ENCODE measurements around the gene GSTM3. TPM values are rescaled to one million over a fixed set of nuclear protein-coding genes. Genes with fewer than 3 reads are reported as not detected.

The GSTM3 gene
- total RNA-seq (2014; rRNA removed; shearing (Covaris generic)) = 67.6 and 72.1 TPM in 2 replicates
- 37.2 and 39.6 TPM in 2 replicates for polyA plus RNA-seq (2015; cell fraction: cytosol; rRNA removed)
- 18.0 and 22.5 TPM in 2 replicates for polyA plus RNA-seq (2015; cell fraction: nucleus; rRNA removed)

DNA sequence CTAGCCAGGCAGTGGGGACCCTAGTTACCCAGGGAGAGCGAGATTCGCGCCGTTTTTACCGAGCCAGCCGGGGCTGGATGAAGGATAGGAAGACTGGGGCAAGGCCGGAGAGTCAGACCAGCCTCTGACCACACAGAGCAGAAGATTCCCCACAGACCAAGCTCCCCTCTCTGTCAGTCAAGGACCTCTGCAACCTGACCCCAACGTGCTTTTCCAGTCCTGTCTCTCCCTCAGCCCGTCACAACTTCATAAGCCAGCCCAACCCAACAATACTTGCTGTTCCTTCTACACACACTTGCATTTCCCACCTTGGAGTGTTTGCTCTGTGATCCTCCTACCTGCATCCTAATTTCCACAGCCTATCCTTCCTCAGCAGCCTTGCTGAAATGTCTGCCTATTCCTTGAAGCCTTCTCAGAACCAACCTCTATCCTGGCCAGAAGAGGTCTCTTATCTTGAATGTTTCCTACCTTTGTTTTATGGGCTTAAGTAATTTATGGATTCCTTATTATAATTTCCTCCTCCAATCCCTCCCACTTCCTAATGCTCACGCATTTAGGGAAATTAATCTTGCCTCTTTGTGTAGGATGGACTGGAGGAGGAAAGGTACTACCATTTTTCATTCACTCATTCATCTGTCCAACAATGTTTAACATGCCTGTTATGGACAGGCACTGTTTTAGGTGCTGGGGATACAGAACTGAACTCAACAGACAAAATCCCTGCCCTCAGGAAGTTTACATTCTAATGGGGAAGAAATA is at the start of gene GSTM3:
Gene GSTM3 (minus strand): TSS at position 424 of the 759 bp plus-strand sequence. CDS start 751 bp downstream, outside the sequence.
- no peak for DNase-seq (ENCODE audit: low read depth, low spot score)
- in situ Hi-C loops (cut with HindIII; ENCODE audit: low pct_unique_long_range_greater_than_20kb, low sequenced_read_pairs) = no loop called here

DNA sequence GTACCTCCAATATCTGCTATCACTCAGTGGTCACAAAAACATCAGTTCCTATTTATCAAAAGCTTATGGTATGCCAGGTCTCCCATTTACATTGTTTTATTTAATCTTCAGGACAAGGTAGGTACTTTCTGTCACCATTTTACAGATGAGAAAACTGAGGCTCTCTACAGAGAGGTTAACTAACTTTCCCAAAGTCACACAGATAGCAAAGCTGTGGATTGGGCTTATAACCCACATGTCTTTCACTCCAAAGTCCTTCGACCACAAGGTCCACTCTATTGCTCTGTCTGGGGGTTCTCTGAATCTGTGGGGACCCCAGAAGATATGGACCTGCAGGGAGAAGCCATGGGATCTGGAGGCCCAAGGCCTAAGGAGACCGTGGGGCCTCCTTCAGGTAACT is 49.5 kb upstream of the GSTM3 start:
- DNase-seq (ENCODE audit: low read depth, low spot score) = no peak
- in situ Hi-C loops (cut with HindIII; ENCODE audit: low pct_unique_long_range_greater_than_20kb, low sequenced_read_pairs) = no loop called here

DNA sequence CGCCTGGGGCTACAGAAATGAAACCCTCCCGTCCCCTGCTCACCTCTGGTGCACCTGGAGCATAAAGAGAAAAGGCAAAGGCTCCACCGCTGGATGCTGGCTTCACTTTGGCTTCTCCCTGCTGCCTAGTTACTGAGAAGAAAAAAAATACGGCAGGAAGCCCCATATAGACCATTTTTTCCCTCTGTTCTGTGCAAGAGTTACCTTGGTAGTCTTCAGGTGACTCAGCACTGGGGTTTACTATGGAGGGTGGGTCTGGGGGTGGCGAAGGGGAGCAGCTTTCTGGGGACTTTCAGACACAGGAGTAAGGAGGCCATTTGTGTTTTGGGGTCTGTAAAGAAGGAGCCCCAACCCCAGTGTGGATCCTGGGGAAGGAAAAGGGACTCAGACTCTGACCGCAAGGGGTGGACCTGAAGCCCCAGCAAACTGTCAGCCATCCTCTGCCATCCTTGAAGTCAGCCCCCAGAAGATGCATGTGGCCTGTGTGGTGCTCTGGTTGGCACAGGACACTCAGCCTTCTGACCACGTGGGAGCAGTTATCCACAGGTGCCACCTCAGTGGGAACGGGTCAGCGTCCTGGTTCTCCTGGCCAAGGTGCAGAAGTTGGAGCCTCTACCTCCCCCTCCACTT is 48.8 kb upstream of the GSTM3 start:
- in situ Hi-C loops (cut with HindIII; ENCODE audit: low pct_unique_long_range_greater_than_20kb, low sequenced_read_pairs) = no loop called here

DNA sequence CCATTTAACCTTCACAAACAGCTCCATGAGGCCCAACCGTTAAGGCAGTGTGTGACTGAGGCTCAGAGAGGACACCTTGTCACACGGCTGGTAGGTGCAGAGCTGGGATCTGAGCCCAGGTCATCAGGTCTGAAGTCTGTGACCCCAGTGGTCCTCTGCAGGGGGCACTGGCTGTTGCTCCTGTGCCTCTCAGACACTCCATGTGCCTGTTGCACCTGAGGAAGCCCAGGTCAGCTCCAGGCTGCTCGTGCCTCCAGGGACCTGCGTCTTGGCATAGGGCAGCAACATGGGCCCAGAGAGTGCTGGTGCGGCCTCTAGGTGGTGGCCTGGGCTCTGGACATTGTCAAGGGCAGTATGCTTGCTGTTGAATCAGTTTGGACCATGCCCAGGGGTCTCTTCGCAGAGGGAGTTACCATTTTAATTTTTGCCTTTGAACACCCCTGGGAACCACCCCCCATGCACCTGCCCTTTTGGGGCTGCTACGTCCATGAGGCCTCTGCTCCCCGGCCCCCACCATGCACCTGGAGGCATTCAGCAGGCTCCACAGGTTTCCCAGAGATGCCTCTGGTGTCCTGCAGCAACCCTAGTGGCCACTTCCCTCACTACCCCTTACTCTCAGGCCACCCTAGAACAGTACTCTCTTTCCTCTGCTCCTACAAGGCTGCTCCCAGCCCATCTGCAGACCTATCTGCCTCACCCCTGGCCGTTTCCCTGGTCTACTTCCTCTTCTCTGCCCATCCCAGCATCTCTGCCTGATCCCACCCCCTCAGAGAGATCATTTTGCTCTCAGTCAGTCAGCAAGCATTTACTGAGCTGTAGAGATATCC is 48.1 kb upstream of the GSTM3 start:
- DNase-seq (ENCODE audit: low read depth, low spot score) = peak; percentile 25
- in situ Hi-C loops (cut with HindIII; ENCODE audit: low pct_unique_long_range_greater_than_20kb, low sequenced_read_pairs) = no loop called here

More for the DNA sequence above, 48.8 kb upstream of the GSTM3 start:
- DNase-seq (ENCODE audit: low read depth, low spot score) = no peak

DNA sequence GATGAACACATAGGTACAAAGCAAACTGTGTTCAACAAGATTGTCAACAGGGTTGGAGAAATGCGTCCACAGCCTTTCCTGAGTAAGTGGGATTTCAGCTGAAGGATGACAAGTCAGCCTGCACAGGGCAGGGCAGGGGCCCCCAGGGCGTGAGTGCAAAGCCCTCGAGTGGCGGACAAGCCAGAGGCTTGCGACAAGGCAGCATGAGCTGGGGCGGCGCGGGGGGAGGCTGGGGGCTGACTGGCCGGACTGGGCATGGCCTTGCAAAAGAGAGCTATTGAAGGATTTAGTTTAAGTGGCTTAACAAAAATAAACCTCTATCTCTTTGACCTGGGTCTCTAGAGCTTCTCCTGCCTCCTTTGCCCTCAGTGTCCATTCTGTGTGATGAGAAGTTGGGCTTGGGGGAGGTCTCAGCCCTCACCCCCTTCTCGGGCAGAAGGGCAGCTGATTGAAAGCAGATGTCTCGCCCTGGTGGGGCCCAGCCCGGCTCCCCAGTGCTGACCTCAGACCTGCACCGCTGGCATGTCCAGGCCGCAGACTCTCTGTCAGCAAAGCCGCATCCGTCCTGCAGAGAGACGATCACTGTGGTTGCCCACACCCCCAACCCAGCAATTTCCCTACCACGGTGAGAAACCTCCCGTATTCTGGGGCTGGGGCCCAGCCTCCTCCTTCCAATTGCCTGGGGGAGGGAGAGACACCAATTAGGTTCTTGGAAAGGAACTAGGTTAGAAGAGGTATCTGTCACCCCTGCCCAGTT is 47.2 kb upstream of the GSTM3 start:
- in situ Hi-C loops (cut with HindIII; ENCODE audit: low pct_unique_long_range_greater_than_20kb, low sequenced_read_pairs) = no loop called here
- DNase-seq (ENCODE audit: low read depth, low spot score) = no peak

DNA sequence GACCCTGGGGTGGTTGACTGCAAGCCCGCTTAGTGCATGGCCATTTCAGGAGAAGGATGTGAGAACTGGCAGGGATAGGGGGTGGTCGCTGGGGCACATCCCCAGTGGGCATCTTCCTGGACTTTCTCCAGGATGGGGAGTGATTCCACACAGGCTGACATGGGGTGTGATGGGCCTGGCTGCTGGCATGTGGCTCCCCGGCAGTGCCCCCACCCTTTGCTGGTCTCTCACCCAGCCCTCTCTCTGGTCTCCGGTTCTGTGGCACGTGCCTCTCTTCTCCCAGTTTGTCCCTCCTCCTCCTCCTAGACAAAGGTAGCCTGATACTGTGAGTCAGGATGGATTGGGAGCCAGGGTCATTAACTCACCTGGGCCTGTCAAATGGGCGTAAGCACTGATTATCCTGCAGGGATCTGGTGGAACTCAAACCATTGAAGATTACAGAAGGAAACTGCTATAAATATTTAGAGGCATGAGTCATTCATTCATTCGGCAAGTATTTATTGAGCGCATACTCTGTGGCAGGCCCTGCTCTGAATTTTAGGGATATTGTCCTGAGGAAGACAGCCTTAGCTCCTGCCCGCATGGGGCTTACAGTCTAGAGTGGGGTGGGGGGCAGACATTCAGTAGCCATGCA is 46.5 kb upstream of the GSTM3 start:
- no peak for DNase-seq (ENCODE audit: low read depth, low spot score)
- in situ Hi-C loops (cut with HindIII; ENCODE audit: low pct_unique_long_range_greater_than_20kb, low sequenced_read_pairs) = no loop called here

DNA sequence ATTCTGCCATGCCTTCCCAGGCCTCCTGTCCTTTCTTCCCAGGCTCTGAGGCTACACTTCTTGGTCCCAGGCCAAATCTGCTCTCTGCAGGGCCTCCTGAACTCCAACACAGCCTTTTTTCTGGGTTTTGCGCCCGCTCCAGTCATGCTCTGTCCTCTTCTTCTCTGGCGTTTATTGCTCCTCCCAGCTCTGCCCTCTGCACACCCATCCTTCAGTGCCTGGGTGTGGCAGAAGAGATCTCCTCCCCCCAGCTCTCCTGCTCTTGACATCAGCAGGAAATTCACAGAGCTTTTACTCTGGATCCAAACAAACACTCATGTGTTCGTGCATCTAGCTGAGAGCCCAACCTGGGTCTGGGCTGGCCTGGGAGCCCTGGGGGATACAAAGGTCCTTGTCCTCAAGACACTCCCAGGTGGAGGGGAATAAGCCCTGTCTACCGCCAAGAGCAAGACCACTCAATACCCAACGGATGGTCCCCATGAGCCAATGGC is 45.7 kb upstream of the GSTM3 start:
- in situ Hi-C loops (cut with HindIII; ENCODE audit: low pct_unique_long_range_greater_than_20kb, low sequenced_read_pairs) = no loop called here
- peak; percentile 25 for DNase-seq (ENCODE audit: low read depth, low spot score)

DNA sequence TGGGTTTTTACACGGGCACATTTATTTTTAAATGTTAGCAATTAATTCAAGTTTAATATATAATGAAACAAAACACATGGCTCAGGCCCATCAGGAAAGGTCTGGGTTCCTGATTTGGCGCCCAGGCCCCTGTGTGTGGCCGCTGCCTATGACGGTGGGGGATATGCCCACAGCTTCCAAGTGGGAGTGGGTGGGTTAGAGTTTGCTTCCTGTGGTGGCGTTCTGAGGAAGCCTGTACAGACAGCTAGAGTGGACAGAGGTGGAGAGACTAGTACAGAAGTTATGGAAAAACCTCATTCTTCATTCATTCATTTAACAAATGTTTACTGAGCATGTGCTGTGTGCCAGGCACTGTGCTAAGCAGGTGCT is 45.3 kb upstream of the GSTM3 start:
- in situ Hi-C loops (cut with HindIII; ENCODE audit: low pct_unique_long_range_greater_than_20kb, low sequenced_read_pairs) = no loop called here
- no peak for DNase-seq (ENCODE audit: low read depth, low spot score)

DNA sequence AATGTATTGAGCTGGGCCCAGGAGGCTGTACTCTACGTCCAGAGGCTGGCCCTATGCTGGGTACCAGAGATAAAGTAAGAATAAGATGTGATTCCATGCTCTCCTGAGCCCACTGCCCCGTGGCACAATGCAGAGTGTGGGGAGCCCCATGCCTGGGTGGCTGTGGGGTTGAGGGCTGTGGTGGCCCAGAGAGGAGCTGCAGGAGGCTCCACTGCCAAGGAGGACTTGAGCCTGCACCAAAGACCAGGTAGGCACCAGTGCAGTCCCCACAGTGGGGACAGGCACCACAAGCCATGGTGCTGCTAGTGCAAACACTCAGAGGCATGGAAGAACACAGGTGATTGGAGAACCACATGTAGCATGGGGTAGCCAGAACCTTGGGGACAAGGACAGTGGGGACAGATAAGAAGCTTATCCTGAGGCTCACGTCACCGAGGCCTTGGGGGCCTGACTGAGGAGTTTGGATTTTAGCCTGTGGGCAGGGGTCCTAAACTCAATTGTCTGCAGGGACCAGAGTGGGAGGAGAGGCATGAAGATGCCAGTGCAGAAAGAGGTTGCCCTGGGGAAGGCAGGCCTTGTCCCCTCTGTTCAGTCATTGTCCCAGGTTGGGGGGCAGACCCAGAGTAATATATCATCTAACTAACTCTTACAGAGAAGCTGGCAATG is 44.7 kb upstream of the GSTM3 start:
- in situ Hi-C loops (cut with HindIII; ENCODE audit: low pct_unique_long_range_greater_than_20kb, low sequenced_read_pairs) = no loop called here

DNA sequence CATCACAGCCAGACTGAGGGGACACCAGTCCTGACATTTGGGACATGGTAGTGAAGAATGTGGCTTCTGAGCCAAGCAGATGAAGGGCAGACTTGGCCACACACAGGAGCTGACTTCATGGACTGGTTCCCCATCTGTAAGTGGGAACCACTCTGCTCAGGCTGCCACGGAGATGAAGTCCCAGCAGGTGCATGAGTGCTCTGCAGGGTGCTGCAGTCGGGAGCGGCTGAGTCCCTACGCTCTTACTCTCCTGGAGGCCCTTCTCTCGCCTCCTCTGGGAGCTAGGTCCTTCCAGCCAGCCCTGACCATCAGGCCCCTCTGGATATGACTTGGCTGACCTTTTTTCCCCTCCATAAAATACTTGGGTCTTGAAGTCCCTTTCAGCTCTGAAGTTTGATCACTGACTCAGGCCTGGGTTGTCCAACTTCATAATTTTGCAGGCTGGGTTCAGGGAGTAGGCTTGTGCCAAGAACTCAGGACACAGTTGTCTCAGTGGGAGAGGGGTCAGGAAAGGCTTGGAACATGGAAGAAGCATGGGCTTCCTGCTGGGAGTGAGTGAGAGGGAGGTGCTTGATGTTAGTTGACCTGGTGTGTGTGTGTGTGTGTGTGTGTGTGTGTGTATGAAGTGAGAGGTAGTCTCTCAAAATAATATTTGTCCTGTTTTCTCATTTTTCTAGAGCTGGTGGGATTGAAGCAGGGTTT is 43.9 kb upstream of the GSTM3 start:
- no peak for DNase-seq (ENCODE audit: low read depth, low spot score)
- in situ Hi-C loops (cut with HindIII; ENCODE audit: low pct_unique_long_range_greater_than_20kb, low sequenced_read_pairs) = no loop called here

More for the DNA sequence above, 44.7 kb upstream of the GSTM3 start:
- DNase-seq (ENCODE audit: low read depth, low spot score) = no peak

DNA sequence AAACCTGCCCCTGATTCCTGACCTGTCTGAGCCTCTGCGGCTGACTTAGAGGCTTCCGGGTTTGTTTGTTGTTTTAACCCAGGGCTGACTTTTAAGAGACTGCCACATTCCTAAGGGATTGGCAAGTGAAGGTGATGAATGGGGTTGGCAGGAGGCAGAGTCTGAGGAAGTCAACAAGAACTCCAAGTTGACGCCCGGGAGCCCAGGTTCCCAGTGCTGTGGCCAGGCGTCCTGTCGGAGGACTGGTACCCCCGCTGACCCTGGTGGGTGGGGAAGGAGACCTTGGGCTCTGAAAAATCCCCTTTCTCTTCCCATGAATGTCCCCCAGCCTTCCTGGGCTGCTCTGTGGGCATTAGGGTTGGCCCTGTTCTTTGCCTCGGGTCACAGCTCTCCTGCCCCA is 42.6 kb upstream of the GSTM3 start:
- in situ Hi-C loops (cut with HindIII; ENCODE audit: low pct_unique_long_range_greater_than_20kb, low sequenced_read_pairs) = no loop called here
- DNase-seq (ENCODE audit: low read depth, low spot score) = no peak

DNA sequence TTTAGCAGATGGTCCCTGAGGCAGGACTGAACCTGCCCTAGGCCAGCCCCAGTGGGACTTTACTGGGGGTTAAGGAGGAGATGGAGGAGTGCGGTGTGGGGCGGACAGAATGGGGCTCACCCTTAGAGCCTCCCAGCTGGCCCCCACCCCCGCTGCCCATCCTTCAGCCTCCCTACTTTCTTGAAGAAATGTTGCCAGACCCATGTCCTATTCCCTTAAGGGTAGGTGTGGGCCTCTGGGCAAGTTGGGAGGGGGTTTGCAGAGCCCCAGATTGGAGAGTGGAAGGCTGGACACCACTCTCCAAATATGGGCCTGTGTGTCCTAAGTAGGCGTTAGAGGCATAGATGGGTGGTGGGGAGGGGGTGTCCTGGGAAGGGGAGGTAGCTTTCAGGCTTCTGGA is 42.1 kb upstream of the GSTM3 start:
- in situ Hi-C loops (cut with HindIII; ENCODE audit: low pct_unique_long_range_greater_than_20kb, low sequenced_read_pairs) = no loop called here
- DNase-seq (ENCODE audit: low read depth, low spot score) = no peak

DNA sequence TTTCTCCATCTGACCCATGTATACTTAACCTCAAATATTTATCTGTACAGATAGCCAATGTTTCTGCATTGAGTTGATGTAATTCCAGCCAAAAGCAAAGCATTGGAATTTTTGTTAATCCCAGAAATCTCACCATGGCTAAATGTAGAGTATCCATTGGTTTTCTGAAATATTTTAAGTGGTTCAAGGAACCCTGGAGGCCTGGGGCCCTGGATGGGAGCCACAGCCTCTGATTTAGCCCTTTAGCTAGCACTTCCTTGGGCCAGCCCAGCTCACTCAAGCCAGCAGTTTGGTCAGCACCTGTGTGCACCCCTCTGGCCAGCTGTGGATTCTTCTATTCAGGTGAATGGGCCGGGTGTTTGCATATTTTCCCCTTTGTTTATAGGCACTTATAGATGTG is 41.7 kb upstream of the GSTM3 start:
- in situ Hi-C loops (cut with HindIII; ENCODE audit: low pct_unique_long_range_greater_than_20kb, low sequenced_read_pairs) = no loop called here
- no peak for DNase-seq (ENCODE audit: low read depth, low spot score)

DNA sequence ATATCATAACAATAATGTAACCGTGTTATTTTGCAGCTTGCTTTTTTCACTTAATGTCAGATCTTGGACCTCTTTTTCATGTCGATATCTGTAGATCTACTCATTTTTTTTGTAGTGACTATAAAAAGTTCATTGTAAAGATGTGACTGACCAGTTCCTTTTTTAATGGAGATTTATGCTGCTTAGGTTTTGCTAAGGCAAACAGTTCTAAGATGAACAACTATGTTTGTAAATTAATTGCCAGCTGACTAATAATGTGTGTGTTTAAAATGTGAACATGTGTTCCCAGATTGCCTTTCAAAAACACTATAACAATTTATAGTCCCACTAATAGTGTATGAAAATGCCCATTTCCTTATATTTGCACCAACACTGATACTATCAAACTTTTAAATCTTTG is 41.0 kb upstream of the GSTM3 start:
- in situ Hi-C loops (cut with HindIII; ENCODE audit: low pct_unique_long_range_greater_than_20kb, low sequenced_read_pairs) = no loop called here
- DNase-seq (ENCODE audit: low read depth, low spot score) = no peak

DNA sequence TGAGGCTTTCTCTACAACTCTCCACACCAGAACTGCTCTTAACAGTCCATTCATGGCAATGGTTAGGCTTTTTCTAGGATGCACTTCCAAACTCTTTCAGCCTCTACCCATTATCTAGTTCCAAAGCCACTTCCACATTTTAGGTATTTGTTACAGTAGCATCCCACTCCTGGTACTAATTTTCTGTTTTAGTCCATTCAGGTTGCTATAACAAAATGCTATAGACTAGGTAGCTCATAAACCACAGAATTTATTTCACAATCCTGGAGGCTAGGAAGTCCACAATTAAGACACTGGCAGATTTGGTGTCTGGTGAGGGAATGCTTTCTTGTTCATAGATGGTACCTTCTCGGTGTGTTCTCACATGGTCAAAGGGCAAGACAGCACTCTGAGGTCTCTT is 40.1 kb upstream of the GSTM3 start:
- in situ Hi-C loops (cut with HindIII; ENCODE audit: low pct_unique_long_range_greater_than_20kb, low sequenced_read_pairs) = no loop called here
- DNase-seq (ENCODE audit: low read depth, low spot score) = no peak

DNA sequence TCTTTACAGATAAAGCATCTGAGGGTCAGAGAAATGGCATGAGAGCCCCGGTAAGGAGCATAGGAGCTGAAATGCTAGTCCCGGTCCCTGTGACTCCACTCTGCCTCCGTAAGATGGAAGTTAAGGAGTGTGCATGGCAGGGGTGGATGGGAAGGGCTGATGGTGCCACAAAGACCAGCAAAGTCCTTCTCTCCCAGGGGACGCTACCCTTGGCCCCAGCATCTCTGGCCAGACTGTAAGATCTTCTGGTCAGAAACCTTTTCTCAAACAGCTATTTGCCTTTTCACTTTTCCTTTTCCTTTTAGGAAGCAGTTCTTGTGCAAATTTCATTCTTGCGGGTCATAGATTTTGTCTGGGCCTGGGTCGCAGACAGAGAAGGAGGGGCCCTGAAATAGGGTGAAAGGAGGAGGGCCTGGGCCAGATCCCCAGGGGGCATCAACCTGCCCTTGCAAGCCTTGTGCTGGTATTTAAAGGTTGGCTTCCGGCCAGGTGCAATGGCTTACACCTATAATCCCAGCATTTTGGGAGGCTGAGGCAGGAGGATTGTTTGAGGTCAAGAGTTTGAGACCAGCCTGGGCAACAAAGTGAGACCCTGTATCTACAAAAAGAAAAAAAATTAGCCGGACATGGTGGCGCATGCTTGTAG is 37.3 kb upstream of the GSTM3 start:
- no peak for DNase-seq (ENCODE audit: low read depth, low spot score)
- in situ Hi-C loops (cut with HindIII; ENCODE audit: low pct_unique_long_range_greater_than_20kb, low sequenced_read_pairs) = no loop called here

Data from SK-MEL-5 (cell line).